Measurements from ENCODE around the gene LRBA. TPM values are rescaled to one million over a fixed set of nuclear protein-coding genes. Genes with fewer than 3 reads are reported as not detected.

Gene LRBA
- total and polyA plus RNA-seq, 9 of the 15 experiments (the other 6 are each of a cell fraction or from before 2014, with no cell fraction given): 24.2 to 88.7 (median 59.7) TPM

GRCh38 chr4:151031831-151032605 is 16.9 kb upstream of the LRBA start (continued):
- TF ChIP-seq ZBTB49 (CRISPR knock-in tag; IDR thresholded peaks at IDR 0.05; ENCODE audit: borderline replicate concordance) (no peak), POLR3G (IDR thresholded peaks at IDR 0.05; ENCODE audit: extremely low read depth, insufficient read length, insufficient replicate concordance) (no peak), BACH1 (tag; IDR thresholded peaks at IDR 0.05) (peak; percentile 74), C11orf30 (IDR thresholded peaks at IDR 0.05; ENCODE audit: low read depth) (peak; percentile 98), BHLHE40 (IDR thresholded peaks at IDR 0.05; ENCODE audit: low read length) (no peak), TCF3 (CRISPR knock-in tag; IDR thresholded peaks at IDR 0.05) (peak; percentile 84), NR2C2 (CRISPR knock-in tag; IDR thresholded peaks at IDR 0.05) (no peak), NR2C2 (tag; IDR thresholded peaks at IDR 0.05) (0 out of 2 replicates have a peak, but pooled peaks have one; percentile 13), POLR2AphosphoS5 (IDR thresholded peaks at IDR 0.05; ENCODE audit: control insufficient read depth, insufficient read depth, low read depth, low read length) (peak; percentile 76)
- TF ChIP-seq, protein P1, sequence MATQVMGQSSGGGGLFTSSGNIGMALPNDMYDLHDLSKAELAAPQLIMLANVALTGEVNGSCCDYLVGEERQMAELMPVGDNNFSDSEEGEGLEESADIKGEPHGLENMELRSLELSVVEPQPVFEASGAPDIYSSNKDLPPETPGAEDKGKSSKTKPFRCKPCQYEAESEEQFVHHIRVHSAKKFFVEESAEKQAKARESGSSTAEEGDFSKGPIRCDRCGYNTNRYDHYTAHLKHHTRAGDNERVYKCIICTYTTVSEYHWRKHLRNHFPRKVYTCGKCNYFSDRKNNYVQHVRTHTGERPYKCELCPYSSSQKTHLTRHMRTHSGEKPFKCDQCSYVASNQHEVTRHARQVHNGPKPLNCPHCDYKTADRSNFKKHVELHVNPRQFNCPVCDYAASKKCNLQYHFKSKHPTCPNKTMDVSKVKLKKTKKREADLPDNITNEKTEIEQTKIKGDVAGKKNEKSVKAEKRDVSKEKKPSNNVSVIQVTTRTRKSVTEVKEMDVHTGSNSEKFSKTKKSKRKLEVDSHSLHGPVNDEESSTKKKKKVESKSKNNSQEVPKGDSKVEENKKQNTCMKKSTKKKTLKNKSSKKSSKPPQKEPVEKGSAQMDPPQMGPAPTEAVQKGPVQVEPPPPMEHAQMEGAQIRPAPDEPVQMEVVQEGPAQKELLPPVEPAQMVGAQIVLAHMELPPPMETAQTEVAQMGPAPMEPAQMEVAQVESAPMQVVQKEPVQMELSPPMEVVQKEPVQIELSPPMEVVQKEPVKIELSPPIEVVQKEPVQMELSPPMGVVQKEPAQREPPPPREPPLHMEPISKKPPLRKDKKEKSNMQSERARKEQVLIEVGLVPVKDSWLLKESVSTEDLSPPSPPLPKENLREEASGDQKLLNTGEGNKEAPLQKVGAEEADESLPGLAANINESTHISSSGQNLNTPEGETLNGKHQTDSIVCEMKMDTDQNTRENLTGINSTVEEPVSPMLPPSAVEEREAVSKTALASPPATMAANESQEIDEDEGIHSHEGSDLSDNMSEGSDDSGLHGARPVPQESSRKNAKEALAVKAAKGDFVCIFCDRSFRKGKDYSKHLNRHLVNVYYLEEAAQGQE (IDR thresholded peaks at IDR 0.05; ENCODE audit: borderline replicate concordance): no peak
- TF ChIP-seq, protein P1 (CRISPR knock-in tag; IDR thresholded peaks at IDR 0.05; ENCODE audit: low read depth): no peak
- TF ChIP-seq, protein P2, sequence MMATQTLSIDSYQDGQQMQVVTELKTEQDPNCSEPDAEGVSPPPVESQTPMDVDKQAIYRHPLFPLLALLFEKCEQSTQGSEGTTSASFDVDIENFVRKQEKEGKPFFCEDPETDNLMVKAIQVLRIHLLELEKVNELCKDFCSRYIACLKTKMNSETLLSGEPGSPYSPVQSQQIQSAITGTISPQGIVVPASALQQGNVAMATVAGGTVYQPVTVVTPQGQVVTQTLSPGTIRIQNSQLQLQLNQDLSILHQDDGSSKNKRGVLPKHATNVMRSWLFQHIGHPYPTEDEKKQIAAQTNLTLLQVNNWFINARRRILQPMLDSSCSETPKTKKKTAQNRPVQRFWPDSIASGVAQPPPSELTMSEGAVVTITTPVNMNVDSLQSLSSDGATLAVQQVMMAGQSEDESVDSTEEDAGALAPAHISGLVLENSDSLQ (IDR thresholded peaks at IDR 0.05): peak; percentile 39; the same call in 1 of the 2 replicates

All from K562 (cell line).